IMR-90 (cell line): Measurements from ENCODE around the gene GOLGA6L9. TPM values are rescaled to one million over a fixed set of nuclear protein-coding genes. Genes with fewer than 3 reads are reported as not detected.
"Not testable (repeated sequence)": the region's sequence is repeated elsewhere in the genome, so short reads cannot be mapped to it uniquely, and the experiment has no call there.

ENCODE experiments used
- ATAC-seq: fragments of 200-7000 bp; cut with Tn5 transposase; 2 replicates; pipeline ENCODE4 v1.9.1; 2020; ENCODE audit warnings: low read depth, mild to moderate bottlenecking, moderate library complexity
- BruUV-seq: library from RNA; stranded (reverse); fragments of 400-500 nt; replicated peaks from 2 replicates; lab custom pipeline; 2021; lab: Mats Ljungman, UMichigan
- CTCF ChIA-PET: fragments of 300-600 bp; formaldehyde crosslinking; extraction: SDS; loops from one replicate; lab custom pipeline; 2021; ENCODE audit warnings: antibody characterized with exemption; lab: Yijun Ruan, JAX
- POLR2A ChIA-PET: fragments of 300-600 bp; sonication (Branson Sonifier 250); formaldehyde crosslinking; loops from one replicate; lab custom pipeline; 2022; ENCODE audit warnings: antibody characterized with exemption; ENCODE audit not compliant: unreplicated experiment; lab: Charles Lee
- DNase-seq: peaks from one replicate; pipeline ENCODE4 v3.0.0; 2013
- H2AFZ ChIP-seq: replicated peaks from 2 replicates; pipeline ENCODE3; 2013; ENCODE audit warnings: low read length, mild to moderate bottlenecking; ENCODE audit not compliant: poor library complexity
- H2AK5ac ChIP-seq: 2 replicates; pipeline ENCODE4 v1.6.1; 2013; ENCODE audit warnings: low read depth, low read length, inconsistent platforms
- H2AK9ac ChIP-seq: replicated peaks from 2 replicates; pipeline ENCODE3; 2013; ENCODE audit warnings: mild to moderate bottlenecking, low read depth, low read length, moderate library complexity; ENCODE audit not compliant: poor library complexity
- H2BK120ac ChIP-seq: 2 replicates; pipeline ENCODE4 v1.6.1; 2013; ENCODE audit warnings: low read depth, low read length, inconsistent platforms
- H2BK15ac ChIP-seq: 3 replicates; pipeline ENCODE4 v1.6.1; 2013; ENCODE audit warnings: low read depth, low read length, inconsistent platforms
- H2BK20ac ChIP-seq: 2 replicates; pipeline ENCODE4 v1.6.1; 2013; ENCODE audit warnings: low read depth, mild to moderate bottlenecking, inconsistent platforms, low read length, moderate library complexity
- H2BK5ac ChIP-seq: 2 replicates; pipeline ENCODE4 v1.6.1; 2013; ENCODE audit warnings: mild to moderate bottlenecking, low read depth, low read length, inconsistent platforms; ENCODE audit not compliant: poor library complexity, severe bottlenecking
- H3K14ac ChIP-seq: replicated peaks from 2 replicates; pipeline ENCODE4 v1.6.1; 2013; ENCODE audit warnings: low read depth, low read length, inconsistent platforms
- H3K18ac ChIP-seq: 2 replicates; pipeline ENCODE4 v1.6.1; 2013; ENCODE audit warnings: low read depth, low read length, control low read depth
- H3K23ac ChIP-seq: 2 replicates; pipeline ENCODE4 v1.6.1; 2013; ENCODE audit warnings: low read depth, low read length, inconsistent platforms
- H3K27ac ChIP-seq: 2 replicates; pipeline ENCODE4 v1.5.1; 2013; ENCODE audit warnings: mild to moderate bottlenecking, control low read depth, low read length; ENCODE audit not compliant: insufficient read depth
- H3K27me3 ChIP-seq: 2 replicates; pipeline ENCODE4 v1.6.1; 2013; ENCODE audit warnings: low read length; ENCODE audit not compliant: control insufficient read depth, insufficient read depth
- H3K36me3 ChIP-seq: 2 replicates; pipeline ENCODE4 v1.6.1; 2013; ENCODE audit warnings: low read length, mixed read lengths; ENCODE audit not compliant: control insufficient read depth, insufficient read depth
- H3K4ac ChIP-seq: 2 replicates; pipeline ENCODE4 v1.6.1; 2013; ENCODE audit warnings: low read depth, low read length, inconsistent platforms
- H3K4me1 ChIP-seq: 2 replicates; pipeline ENCODE4 v1.6.1; 2013; ENCODE audit warnings: low read length, mixed read lengths; ENCODE audit not compliant: control insufficient read depth, insufficient read depth
- H3K4me2 ChIP-seq: 2 replicates; pipeline ENCODE4 v1.6.1; 2013; ENCODE audit warnings: low read depth, mild to moderate bottlenecking, control low read depth, low read length, moderate library complexity
- H3K4me3 ChIP-seq: 2 replicates; pipeline ENCODE4 v1.5.1; 2013; ENCODE audit warnings: low read depth, mild to moderate bottlenecking, control low read depth, low read length, moderate library complexity; ENCODE audit not compliant: insufficient read depth
- H3K56ac ChIP-seq: 2 replicates; pipeline ENCODE4 v1.6.1; 2013; ENCODE audit warnings: low read length, inconsistent platforms; ENCODE audit not compliant: insufficient read depth; ENCODE audit errors: extremely low read depth
- H3K79me1 ChIP-seq, 2 experiments: 2 replicates each; pipeline ENCODE4 v1.6.1; 2013; ENCODE audit warnings: low read length in 2 of 2, inconsistent platforms in 1 of 2, low read depth in 1 of 2
- H3K9ac ChIP-seq: 2 replicates; pipeline ENCODE4 v1.6.1; 2013; ENCODE audit warnings: low read depth, low read length, control low read depth
- H3K9me1 ChIP-seq: 2 replicates; pipeline ENCODE4 v1.6.1; 2013; ENCODE audit warnings: low read length, inconsistent platforms; ENCODE audit not compliant: insufficient read depth
- H3K9me3 ChIP-seq: 2 replicates; pipeline ENCODE4 v1.6.1; 2013; ENCODE audit warnings: low read length; ENCODE audit not compliant: control insufficient read depth, insufficient read depth
- H4K20me1 ChIP-seq: 2 replicates; pipeline ENCODE4 v1.6.1; 2013; ENCODE audit warnings: low read length, inconsistent platforms; ENCODE audit not compliant: insufficient read depth
- H4K5ac ChIP-seq: 2 replicates; pipeline ENCODE4 v1.6.1; 2013; ENCODE audit warnings: mild to moderate bottlenecking, low read depth, low read length, control low read depth
- H4K8ac ChIP-seq, 2 experiments: 2 replicates each; pipeline ENCODE4 v1.6.1; 2013; ENCODE audit warnings: low read depth in 2 of 2, low read length in 2 of 2, control low read depth in 1 of 2, inconsistent platforms in 1 of 2
- H4K91ac ChIP-seq: 2 replicates; pipeline ENCODE4 v1.6.1; 2013; ENCODE audit warnings: low read depth, low read length, inconsistent platforms; ENCODE audit not compliant: insufficient read depth
- WGBS, 2 experiments: methylation state at CpG; one replicate each; pipeline versions ENCODE4 v1.1.5 to v1.1.7; 2013; ENCODE audit warnings: missing lambda C conversion rate in 2 of 2; ENCODE audit not compliant: insufficient read length in 1 of 2; ENCODE audit errors: extremely low coverage in 2 of 2; 5-methylcytosine and 5-hydroxymethylcytosine counted together
- dilution Hi-C: fragments of 300-500 bp; cut with HindIII; formaldehyde crosslinking; loops from one replicate; pipeline ENCODE4 v1.14.3; 2018; ENCODE audit warnings: low sequenced_read_pairs; ENCODE audit not compliant: unreplicated experiment
- in situ Hi-C: fragments of 300-500 bp; cut with MboI; formaldehyde crosslinking; loops from 3 replicates; pipeline ENCODE4 v1.14.3; 2019; ENCODE audit warnings: low sequenced_read_pairs, inconsistent platforms, mixed read lengths
- intact Hi-C: fragments of 100-400 bp; cut with micrococcal nuclease; formaldehyde crosslinking; loops from 2 replicates; pipeline ENCODE4 v1.10.0; 2022
- polyA plus RNA-seq, 3 experiments: library from polyadenylated mRNA; depleted of rRNA; stranded (reverse); fragments of >200 nt; gene quantifications; 2 replicates each; pipeline ENCODE4 v1.2.3, GENCODE V29; 2012; ENCODE audit warnings: low replicate concordance in 1 of 3
- total RNA-seq: library from RNA; depleted of rRNA; stranded (reverse); fragments of >200 nt; gene quantifications from 2 replicates; pipeline ENCODE4 v1.2.3, GENCODE V29; 2012

Gene GOLGA6L9
- total and polyA plus RNA-seq, 2 of the 4 experiments (the other 2 are of a cell fraction): 0.90 to 2.6 TPM

DNA sequence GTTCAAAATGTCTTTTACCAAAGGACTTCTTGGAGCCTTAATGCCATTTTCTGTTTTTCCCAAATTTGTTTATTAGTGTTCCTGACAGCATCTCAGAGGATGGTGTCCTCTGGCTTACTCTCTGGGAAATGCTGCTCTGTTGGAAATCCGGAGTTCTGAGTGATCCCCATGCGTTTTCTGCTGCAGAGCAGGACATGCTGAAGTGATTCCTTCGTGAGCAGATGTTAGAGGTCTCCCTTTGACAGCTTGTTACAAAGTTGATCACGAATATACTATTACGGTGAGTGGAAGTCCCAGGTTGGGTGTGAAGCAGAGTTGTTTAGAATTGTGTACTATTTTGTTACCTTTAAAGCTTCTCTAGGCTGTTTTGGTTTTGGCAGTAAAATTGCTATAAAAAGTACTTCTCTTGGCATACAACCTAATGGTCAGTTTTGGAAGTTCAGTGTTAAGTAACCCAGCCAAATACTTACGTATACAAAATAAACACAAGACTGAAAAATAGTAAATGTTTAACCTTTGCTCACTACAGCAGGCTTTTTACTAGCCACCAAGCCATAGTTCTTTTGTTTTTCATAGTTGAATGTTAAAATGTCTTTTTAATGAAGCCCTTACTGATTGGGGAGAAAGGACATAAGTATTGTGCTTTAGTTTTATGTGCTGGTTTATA, 15.0 kb upstream of the GOLGA6L9 start:
- H3K9me3 ChIP-seq, H3K14ac ChIP-seq, H3K23ac ChIP-seq, in situ Hi-C loops, POLR2A ChIA-PET, CTCF ChIA-PET, H2BK20ac ChIP-seq, H3K27me3 ChIP-seq, H2AK9ac ChIP-seq, H3K18ac ChIP-seq, H2AFZ ChIP-seq, H4K5ac ChIP-seq, dilution Hi-C loops, H3K27ac ChIP-seq, BruUV-seq, H2BK5ac ChIP-seq, H3K56ac ChIP-seq, H4K20me1 ChIP-seq, H3K9ac ChIP-seq, H2BK15ac ChIP-seq, H3K79me1 ChIP-seq, H4K8ac ChIP-seq, intact Hi-C loops, H3K9me1 ChIP-seq, H3K4me3 ChIP-seq, H2BK120ac ChIP-seq, H3K4ac ChIP-seq, H4K91ac ChIP-seq, H3K4me1 ChIP-seq, H2AK5ac ChIP-seq, H3K36me3 ChIP-seq, H3K4me2 ChIP-seq: not testable (repeated sequence)
- 60% methylated on average over 1 of the region's 6 CpGs; no CpG with 5 or more reads in 1 of the 2 experiments for WGBS, 2 experiments
- ATAC-seq: peak; percentile 83
- peak; percentile 48 for DNase-seq

DNA sequence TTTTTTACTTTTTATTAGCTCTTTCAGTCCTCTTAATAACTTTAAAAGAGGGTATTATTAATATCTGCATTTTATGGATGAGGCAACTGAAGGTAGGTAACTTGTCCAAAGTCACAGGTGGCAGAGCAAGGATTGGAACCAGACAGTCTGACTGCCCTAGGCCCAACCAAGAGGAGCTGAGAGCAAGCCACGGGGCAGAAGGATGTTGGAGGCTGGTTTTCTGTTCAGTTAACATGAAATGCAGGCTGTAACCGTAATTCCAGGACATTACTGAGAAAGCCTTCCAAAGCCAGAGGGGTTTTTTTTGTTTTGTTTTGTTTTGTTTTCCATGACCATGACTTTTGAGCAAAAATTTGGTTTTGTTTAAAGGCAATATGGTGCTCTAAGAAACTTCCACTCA, 9.1 kb upstream of the GOLGA6L9 start:
- BruUV-seq, H3K56ac ChIP-seq, H3K27me3 ChIP-seq, H3K4me3 ChIP-seq, H4K8ac ChIP-seq, H2AFZ ChIP-seq, dilution Hi-C loops, CTCF ChIA-PET, H3K27ac ChIP-seq, H3K79me1 ChIP-seq, POLR2A ChIA-PET, H4K5ac ChIP-seq, H4K91ac ChIP-seq, DNase-seq, H3K4ac ChIP-seq, H4K20me1 ChIP-seq, H3K9me3 ChIP-seq, H2AK5ac ChIP-seq, H3K4me2 ChIP-seq, H3K18ac ChIP-seq, intact Hi-C loops, H2BK5ac ChIP-seq, in situ Hi-C loops, H3K36me3 ChIP-seq, H3K9ac ChIP-seq, H3K23ac ChIP-seq, H2AK9ac ChIP-seq, H3K4me1 ChIP-seq, H3K9me1 ChIP-seq, H2BK15ac ChIP-seq: not testable (repeated sequence)
- Histone ChIP-seq H3K14ac (0 out of 2 replicates have a peak overlapping the region, but pooled peaks have one; percentile 59), H2BK20ac (0 out of 2 replicates have a peak overlapping the region, but pooled peaks have one; percentile 61), H2BK120ac (0 out of 2 replicates have a peak overlapping the region, but pooled peaks have one; percentile 8)
- WGBS, 2 experiments: no CpG with 5 or more reads among the region's 2 CpGs
- peak; percentile 37; the same call in 1 of the 2 replicates for ATAC-seq
